Measurements from ENCODE around the gene C2CD3.

Gene C2CD3

DNA sequence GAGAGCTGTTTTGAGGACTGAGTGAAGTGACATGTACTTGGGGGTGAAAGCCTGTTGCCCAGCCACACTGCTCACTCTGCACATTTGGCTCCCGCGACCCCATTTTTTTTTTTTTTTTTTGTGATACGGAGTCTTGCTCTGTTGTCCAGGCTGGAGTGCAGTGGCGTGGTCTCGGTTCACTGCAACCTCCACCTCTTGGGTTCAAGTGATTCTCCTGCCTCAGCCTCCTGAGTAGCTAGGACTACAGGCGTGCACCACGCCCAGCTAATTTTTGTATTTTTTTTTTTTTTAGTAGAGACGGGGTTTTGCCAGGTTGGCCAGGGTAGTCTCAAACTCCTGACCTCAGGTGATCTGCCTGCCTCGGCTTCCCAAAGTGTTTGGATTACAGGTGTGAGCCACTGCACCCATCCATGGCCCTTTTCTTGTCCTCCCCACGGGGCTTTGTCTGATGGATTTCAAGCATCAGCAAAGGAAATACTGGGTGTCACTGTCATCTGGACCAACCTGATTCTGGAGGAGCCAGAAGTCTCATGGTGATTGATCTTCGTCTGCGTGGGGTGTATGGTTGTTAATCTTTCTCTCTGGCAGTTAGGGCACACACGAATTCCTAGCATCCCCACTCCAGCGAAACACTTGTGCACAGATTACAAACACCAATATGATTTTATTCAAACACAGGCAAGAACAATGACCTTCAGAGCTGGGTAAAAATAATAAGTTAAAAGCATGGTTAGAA is 158.6 kb downstream of the C2CD3 start:
- no peaks in the 10 kb centered on the region for H3K9me3 Mint-ChIP-seq
- ATAC-seq (no peak), DNase-seq (no peak)
- no peaks in the 10 kb centered on the region for H3K27me3 Mint-ChIP-seq
- H3K4me1 Mint-ChIP-seq, result peaks cover 96% of the 10 kb centered on the region
- peak overlapping the region; percentile 36 to 56 for H3K4me3 Mint-ChIP-seq
- H3K27ac Mint-ChIP-seq, result peak overlapping the region; percentile 97 to 98

DNA sequence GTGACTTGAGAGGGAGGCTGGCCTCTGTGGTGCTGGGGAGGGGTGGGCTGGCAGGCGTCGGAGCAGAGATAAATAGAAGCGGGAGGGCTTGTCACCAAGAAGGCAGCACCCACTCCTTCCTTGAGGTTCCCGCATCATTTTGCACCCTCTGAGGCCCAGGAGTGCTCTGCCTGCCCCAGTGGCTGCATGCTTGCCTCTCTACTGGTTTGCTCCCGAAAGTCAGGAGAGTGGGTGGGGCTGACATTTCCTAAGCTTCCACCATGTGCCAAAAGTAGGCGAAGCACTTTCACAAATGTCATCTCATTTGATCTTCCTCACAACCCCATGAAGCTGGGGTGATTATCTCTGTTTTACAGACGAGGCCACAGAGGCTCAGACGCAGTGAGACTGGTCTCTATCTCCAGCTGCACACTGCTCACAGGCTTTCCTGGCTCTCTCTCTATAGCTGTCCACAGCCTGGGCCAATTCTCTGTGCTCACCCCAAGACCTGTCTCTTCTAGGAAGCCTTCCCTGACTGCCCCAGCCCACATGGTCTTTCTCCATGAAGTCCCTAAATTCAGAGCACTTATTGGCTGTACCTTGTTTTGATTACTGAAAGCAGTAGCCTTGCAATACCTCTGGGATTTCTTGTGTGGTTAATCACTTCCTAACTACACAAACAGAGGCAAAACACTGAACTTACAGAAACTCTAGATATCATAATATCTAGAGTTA is 159.3 kb downstream of the C2CD3 start:
- Mint-ChIP-seq H3K27ac (peak overlapping the region; percentile 97 to 98), H3K9me3 (no peaks in the 10 kb centered on the region), H3K4me3 (peak overlapping the region; percentile 56 to 76), H3K27me3 (no peaks in the 10 kb centered on the region), H3K4me1 (peaks cover 96% of the 10 kb centered on the region)
- DNase-seq (peak; percentile 57 to 83), ATAC-seq (peak; percentile 92)

DNA sequence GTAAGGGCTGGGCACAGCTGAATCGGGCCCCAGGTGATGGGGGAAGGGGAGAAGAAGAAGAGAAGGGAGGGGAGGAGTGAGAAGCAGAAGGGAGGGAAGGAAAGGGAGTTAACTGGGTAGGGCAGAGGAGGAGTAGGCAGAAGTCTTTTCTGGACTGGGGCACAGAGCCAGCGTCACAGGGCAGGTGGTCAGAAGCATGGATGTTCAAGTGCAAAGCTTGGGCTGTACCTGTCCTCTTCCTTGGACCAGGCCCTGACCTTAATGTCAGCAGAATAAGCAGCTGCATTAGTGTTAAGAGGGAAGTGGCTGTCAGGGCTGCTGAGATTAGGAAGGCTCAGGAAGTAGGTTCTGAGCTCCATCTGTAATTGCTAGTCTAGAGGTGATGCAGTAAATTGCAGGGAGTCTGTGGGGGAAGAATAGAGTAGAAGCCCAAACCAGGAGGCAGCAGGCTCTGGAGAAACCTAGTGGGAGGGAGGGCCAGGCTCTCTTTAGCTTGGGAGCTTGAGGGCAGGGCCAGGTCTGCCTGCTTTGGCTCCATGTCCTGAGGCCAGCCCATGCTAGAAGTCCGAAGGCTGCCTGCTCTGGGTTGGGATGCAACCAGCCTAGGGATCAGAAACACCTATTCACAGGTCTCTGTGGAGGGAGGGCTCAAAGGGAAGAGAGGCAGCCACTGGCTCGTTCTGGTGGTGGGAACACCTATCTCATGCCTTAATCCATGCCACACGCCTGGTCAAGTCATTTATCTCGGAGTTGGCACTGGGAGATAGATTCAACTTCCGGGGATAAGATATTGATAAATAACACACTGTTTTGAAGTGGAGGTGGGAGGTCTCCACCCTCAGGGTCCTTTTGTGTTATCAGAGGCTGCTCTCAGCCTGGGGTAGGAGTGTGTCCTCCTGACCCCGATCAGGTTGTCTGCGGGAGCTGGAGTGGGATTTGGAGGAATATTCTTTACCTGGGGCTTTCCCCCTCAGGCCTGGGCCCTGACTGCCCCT is 160.2 kb downstream of the C2CD3 start:
- Mint-ChIP-seq H3K27me3 (no peaks in the 10 kb centered on the region), H3K4me1 (peaks cover 96% of the 10 kb centered on the region), H3K9me3 (no peaks in the 10 kb centered on the region), H3K27ac (peak overlapping the region; percentile 97 to 98), H3K4me3 (peak overlapping the region; percentile 56 to 76)
- DNase-seq (no peak), ATAC-seq (no peak)

DNA sequence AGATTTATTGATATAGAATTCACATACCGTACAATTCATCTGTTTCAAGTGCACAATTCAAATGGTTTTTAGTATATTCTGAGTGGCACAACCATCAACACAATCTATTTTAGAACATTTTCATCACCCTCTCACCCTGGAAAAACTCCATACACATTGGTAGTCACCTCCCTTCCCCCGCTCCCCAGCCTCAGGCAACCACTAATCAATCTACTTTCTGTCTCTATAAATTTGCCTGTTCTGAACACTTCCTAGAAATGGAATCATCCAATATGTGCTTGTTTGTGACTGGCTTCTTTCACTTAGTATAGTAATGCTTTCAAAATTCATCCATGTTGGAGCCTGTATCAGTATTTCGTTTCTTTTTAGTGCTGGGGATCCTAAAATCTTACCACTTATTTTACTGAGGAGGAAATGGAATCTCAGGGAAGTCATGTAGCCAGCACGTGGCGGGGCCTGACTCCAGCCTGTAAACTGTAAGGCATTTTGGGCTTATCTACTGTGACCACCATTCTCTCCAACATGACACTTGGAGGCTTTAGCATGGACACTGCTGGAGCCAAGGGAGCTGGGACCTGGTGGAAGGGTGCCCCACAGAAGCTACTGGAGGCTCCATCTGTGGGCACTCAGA is 161.0 kb downstream of the C2CD3 start:
- ATAC-seq, result no peak
- Mint-ChIP-seq H3K27me3 (no peaks in the 10 kb centered on the region), H3K4me3 (peak overlapping the region in 1 of 2 donors; percentile 2), H3K9me3 (no peaks in the 10 kb centered on the region), H3K27ac (peak overlapping the region; percentile 97 to 98), H3K4me1 (peaks cover 96% of the 10 kb centered on the region)
- DNase-seq, result no peak

DNA sequence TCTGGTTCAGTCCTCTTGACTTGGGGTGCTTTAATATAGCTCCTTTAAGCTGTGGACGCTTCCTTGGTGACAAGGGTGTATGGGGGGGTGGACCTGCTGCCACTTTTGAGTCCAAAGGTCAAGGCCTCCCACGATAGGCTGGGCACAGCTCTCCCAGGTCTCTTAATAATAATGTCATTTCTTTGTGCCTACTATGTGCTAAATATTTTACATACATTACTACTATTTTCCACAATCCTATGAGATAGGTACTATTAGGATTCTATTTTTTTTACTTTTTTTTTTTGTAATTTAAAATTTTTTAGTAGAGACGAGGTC is 161.6 kb downstream of the C2CD3 start:
- no peaks in the 10 kb centered on the region for H3K9me3 Mint-ChIP-seq
- no peaks in the 10 kb centered on the region for H3K27me3 Mint-ChIP-seq
- no peak for ATAC-seq
- H3K4me3 Mint-ChIP-seq, result peak overlapping the region in 1 of 2 donors; percentile 26
- H3K4me1 Mint-ChIP-seq, result peaks cover 96% of the 10 kb centered on the region
- no peak overlapping the region for H3K27ac Mint-ChIP-seq
- DNase-seq, result no peak

DNA sequence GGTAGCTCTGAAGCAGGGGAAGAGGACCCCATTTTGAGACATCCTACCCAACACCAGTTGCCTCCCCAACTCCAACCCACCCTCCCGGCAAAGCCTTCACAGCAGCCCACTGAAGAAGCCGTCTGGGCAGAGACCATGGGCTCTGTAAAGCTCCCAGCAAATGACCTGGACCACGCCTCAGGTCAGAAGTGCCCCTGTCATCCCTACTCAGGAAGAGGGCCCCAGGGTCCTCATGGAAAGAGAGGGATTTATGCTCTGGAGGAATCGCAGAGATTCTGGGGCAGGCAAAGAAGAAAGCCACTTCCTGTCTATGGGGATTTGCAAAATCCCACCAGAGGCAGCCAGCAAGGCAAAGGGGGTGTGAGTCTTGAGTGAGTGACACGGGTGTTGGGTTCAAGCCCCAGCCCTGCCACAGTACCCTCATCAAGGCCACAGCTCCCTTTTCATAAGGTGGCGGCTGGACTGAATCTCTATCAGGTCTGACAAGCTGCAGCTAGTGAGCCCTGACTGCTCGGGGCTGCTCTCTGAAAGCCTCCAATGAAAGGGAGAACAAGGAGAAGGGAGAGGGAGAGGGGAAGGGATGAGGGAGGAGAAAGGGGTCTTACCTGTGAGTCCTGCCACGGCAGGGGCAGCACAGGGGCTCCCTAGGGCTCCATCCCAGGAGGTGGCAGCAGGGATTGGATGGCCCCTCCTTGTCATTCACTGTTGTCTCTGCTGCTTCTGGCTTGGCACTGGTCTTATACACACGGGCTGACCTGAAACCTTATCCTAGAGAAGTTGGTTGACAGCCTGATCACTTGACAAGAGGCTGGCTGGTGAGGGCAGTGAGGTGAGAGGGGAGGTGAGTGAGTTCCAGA is 162.2 kb downstream of the C2CD3 start, which contains the start of gene UCP3:
UCP3 (minus strand) TSS at position 713 of the 857 bp plus-strand sequence. CDS start 2,043 bp downstream, outside the sequence.
- H3K4me3 Mint-ChIP-seq, result peak within 1 kb of the TSS in 1 of 2 donors; percentile 61

DNA sequence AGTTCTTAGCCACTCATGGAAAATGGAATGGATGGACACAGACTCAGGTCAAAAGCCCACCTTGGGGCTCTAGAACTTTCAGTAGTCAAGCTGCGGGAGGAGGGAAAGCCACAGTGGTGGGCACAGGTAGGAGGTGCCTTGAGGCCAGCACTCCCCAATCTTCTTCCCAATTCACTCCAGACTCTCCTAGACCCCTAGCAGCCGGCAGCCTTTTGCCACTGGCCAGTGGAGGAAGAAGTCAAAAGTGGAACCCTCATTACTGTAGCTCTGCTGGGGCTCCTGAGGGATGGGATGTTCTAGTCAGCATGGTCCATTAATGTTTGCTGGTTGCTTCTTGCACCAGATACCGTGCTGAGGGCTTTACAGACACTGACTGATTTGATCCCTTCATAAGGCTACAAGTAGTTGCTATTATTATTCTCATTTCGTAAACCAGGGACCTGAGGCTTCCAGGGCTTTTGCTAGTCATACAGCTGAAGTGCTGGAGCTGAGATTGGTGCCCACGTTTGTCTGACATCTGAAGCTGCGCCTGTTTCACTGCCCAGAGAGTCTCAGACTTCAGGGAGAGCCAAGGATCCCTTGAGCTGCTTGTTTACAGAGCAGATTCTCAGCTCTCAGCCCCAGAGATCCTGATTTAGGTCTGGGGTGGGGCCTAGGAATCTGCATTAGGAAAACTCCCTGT is 163.0 kb downstream of the C2CD3 start:
- Mint-ChIP-seq H3K27me3 (no peaks in the 10 kb centered on the region), H3K4me1 (peaks cover 100% of the 10 kb centered on the region), H3K4me3 (no peak overlapping the region), H3K9me3 (no peaks in the 10 kb centered on the region), H3K27ac (no peak overlapping the region)
- no peak for ATAC-seq
- DNase-seq, result no peak

More for the DNA sequence above, 162.2 kb downstream of the C2CD3 start, which contains the start of gene UCP3:
- Mint-ChIP-seq H3K27me3 (no peaks in the 10 kb centered on the region), H3K9me3 (no peaks in the 10 kb centered on the region), H3K27ac (peak within 1 kb of the TSS; percentile 80 to 83), H3K4me1 (peaks cover 97% of the 10 kb centered on the region)
- DNase-seq (no peak), ATAC-seq (no peak)

DNA sequence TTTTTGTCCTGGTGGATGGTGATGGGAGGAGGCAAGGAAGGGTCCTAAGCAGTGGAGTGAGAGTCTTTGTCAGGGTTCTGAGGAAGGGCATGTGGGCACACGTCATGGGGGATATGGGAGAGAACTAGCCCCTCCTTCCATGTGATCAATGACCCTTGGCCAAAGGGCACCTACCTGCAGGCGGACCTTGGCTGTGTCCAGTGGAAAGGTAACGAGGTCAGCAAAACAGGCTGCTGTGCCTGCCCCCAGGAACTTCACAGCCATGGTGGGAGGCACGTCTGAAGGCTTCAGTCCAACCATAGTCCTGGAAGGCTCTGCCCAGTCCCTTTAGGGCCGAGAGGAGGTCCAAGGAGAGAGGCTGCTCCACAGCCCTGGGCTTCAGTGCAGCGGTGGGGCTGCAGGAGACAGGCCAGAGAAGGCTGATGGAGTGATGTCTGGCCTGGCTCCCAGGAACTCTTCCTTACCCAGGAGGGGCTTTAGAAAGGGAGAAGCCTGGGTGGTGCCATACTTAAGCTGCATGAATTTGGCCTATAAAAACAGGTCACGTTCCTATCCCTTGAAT is 164.0 kb downstream of the C2CD3 start:
- Mint-ChIP-seq H3K4me3 (no peak overlapping the region), H3K9me3 (no peaks in the 10 kb centered on the region), H3K4me1 (peaks cover 96% of the 10 kb centered on the region), H3K27ac (peak overlapping the region in 1 of 2 donors; percentile 88), H3K27me3 (no peaks in the 10 kb centered on the region)
- DNase-seq, result no peak
- no peak for ATAC-seq

DNA sequence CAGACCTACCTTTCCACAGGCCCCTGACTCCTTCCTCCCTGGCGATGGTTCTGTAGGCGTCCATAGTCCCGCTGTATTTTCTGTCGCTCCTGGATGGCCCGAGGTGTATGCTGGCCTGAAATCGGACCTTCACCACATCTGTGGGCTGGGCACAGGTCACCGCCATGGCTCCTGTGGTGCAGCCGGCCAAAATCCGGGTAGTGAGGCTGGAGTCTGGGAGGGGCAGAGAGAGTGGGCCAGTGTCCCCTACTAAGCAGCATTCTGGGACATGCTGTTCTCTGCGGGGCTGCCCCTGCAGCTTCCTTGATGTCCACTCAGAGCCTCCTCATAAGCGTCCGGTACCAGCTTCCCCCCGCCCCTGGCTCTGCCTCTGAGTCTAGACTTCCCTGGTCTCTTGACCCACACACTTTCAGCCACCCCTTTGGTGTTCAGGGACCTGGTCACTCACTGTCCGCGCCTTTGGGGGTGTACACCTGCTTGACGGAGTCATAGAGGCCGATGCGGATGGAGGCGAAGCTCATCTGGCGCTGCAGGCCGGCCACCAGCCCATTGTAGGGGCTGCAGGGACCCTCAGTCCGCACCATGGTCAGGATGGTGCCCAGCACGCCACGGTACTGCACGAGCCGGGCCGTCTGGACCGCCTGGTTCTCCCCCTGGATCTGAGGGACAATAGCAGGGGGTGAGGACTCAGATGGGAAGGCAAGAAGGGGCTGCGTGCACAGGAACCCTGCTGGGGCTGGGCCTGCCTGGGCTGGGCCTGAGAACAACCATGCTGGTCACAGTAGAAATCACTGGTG is 164.9 kb downstream of the C2CD3 start:
- DNase-seq (no peak), ATAC-seq (no peak)
- H3K4me3 Mint-ChIP-seq, result no peak overlapping the region
- peaks cover 94% of the 10 kb centered on the region for H3K4me1 Mint-ChIP-seq
- H3K9me3 Mint-ChIP-seq, result no peaks in the 10 kb centered on the region
- H3K27ac Mint-ChIP-seq, result peak overlapping the region; percentile 90 to 97
- no peaks in the 10 kb centered on the region for H3K27me3 Mint-ChIP-seq

DNA sequence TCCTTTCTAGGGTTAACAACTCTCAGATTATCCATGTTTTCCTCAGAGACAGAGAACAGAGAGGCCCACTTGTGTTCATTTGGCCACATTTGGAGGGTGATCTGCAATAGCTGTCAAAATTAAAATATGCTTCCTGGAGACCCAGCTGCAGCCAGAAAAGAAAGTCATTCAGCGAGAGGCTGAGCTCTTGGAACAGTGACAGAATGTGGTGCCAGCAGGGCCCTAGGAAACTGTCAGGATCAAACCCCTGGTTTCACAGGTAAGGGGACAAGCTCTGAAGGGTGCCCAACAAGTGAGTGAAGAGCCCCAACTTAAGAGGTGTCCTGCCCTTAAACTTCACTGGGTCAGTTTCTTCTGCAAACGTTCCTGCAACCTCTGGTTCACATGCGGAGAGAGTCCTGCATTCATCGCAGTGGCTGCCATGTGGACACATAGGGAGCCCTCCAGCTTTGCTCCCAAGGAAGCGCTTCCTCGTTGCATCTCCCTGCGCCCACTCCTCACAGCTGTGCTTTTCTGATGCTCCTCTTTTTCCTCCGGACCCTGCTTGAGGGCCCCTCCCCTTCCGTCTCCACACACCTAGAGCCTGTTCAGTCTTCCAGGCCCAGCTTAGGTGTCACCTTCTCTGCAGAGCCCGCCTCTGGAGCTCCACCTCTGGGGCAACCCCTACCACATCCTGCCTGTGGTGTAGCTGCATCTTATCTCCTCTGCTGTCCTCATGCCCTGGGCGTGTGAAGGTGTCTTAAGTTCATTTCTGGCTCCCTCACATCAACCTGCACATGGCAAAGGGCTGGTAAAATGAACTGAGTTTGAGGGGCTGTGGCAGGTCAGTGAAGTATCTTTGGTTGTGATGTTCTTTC is 165.8 kb downstream of the C2CD3 start:
- DNase-seq (peak; percentile 73 to 86), ATAC-seq (peak; percentile 100)
- no peaks in the 10 kb centered on the region for H3K9me3 Mint-ChIP-seq
- H3K27ac Mint-ChIP-seq, result peak overlapping the region; percentile 91 to 97
- peaks cover 94% of the 10 kb centered on the region for H3K4me1 Mint-ChIP-seq
- H3K27me3 Mint-ChIP-seq, result no peaks in the 10 kb centered on the region
- peak overlapping the region; percentile 82 to 95 for H3K4me3 Mint-ChIP-seq

DNA sequence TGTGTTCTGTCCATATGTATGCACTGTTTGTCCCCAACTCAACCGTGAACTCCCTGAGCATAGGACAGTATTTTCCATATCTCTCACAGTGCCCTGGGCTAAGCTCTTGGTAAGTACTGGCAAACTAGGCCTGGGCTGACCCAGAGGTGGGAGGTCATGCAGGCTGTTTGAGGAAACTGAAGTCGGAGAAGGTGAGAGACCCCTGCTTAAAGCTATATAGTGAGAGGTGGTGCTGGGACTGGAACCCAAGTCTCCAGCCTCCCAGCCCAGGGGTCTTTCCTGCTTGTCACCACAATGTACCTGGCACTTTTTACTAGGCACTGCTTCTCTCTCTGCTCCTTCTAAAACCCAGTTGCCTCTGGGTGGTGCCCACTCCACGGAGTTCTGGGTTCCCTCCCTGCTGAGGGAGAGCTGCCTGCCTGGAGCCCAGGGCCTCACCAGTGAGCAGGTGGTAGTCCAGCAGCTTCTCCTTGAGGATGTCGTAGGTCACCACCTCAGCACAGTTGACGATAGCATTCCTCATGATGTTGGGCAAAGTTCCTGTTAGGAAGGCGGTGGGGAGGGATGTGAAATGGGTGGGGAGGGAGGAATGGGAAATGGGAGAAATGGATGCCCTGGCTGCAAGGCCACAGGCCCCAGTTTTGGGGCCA is 166.6 kb downstream of the C2CD3 start:
- Mint-ChIP-seq H3K4me1 (peaks cover 94% of the 10 kb centered on the region), H3K27ac (no peak overlapping the region), H3K9me3 (no peaks in the 10 kb centered on the region), H3K27me3 (no peaks in the 10 kb centered on the region), H3K4me3 (no peak overlapping the region)
- no peak for DNase-seq
- ATAC-seq, result no peak

DNA sequence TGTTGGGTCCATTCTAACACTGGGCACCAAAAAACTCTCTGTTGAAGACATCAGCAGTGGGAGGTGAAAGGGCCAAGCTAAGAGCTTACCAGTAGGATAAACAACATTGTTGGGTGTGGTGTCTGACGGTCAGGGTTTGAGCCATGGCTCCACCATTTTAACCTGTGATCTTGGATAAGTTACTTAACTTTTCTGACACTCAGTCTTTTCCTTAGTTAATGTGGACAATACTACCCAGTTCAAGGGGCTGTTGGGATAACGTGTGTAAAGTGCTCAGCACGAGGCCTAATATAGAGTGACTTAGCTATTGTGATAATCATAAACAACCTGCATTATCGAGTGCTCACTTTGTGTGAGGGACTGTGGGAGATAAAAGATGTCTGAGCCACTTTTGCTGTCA is 168.0 kb downstream of the C2CD3 start:
- no peak for DNase-seq
- Mint-ChIP-seq H3K27me3 (no peaks in the 10 kb centered on the region), H3K4me1 (peaks cover 92% of the 10 kb centered on the region), H3K9me3 (no peaks in the 10 kb centered on the region), H3K4me3 (no peak overlapping the region), H3K27ac (no peak overlapping the region)
- ATAC-seq, result no peak

All from stimulated activated naive CD8-positive, alpha-beta T cell treated with anti-CD3 and anti-CD28 coated beads, Interleukin-15, amount 100 ng/mL, for 72 hours (primary cell).